Fibroblast of gingiva (primary cell): ENCODE measurements around the gene ABCC1.
"Not testable (repeated sequence)": the region's sequence is repeated elsewhere in the genome, so short reads cannot be mapped to it uniquely, and the experiment has no call there.

Source experiments
- DNase-seq: peaks from one replicate; pipeline ENCODE4 v3.0.0-alpha.2; 2011; ENCODE audit warnings: low read depth

ABCC1 gene

GRCh38 chr16:16141141-16141540 lies 191.7 kb downstream of the ABCC1 start:
- DNase-seq, result no peak

- DNase-seq, result no peak
These were observed 192.5 kb downstream of the ABCC1 start for GRCh38 chr16:16141784-16142396.

- no peak for DNase-seq
These were observed 193.8 kb downstream of the ABCC1 start for GRCh38 chr16:16143038-16143763.

GRCh38 chr16:16143931-16144330 lies 194.5 kb downstream of the ABCC1 start:
- no peak for DNase-seq

- DNase-seq, result no peak
These were observed 195.0 kb downstream of the ABCC1 start for GRCh38 chr16:16144416-16144815.

- DNase-seq, result no peak
These were observed 195.9 kb downstream of the ABCC1 start for GRCh38 chr16:16145286-16145685.

GRCh38 chr16:16146380-16147315 lies 197.2 kb downstream of the ABCC1 start:
- no peak for DNase-seq

GRCh38 chr16:16147316-16147999 lies 198.0 kb downstream of the ABCC1 start:
- no peak for DNase-seq

- DNase-seq, result not testable (repeated sequence)
These were observed 198.7 kb downstream of the ABCC1 start for GRCh38 chr16:16148000-16148599.

GRCh38 chr16:16148755-16149154 lies 199.3 kb downstream of the ABCC1 start:
- peak; percentile 20 for DNase-seq

GRCh38 chr16:16149710-16150116 lies 200.3 kb downstream of the ABCC1 start:
- no peak for DNase-seq

GRCh38 chr16:16150117-16150877 lies 200.9 kb downstream of the ABCC1 start:
- peak; percentile 78 for DNase-seq

GRCh38 chr16:16150878-16151152 lies 201.4 kb downstream of the ABCC1 start:
- DNase-seq, result no peak

- no peak for DNase-seq
These were observed 201.9 kb downstream of the ABCC1 start for GRCh38 chr16:16151315-16151714.

- DNase-seq, result not testable (repeated sequence)
These were observed 203.6 kb downstream of the ABCC1 start for GRCh38 chr16:16153000-16153399.

- DNase-seq, result no peak
These were observed 205.0 kb downstream of the ABCC1 start for GRCh38 chr16:16154281-16154951.

GRCh38 chr16:16155234-16155633 lies 205.8 kb downstream of the ABCC1 start:
- DNase-seq, result no peak

GRCh38 chr16:16157166-16157565 lies 207.8 kb downstream of the ABCC1 start:
- no peak for DNase-seq

GRCh38 chr16:16158082-16158658 lies 208.8 kb downstream of the ABCC1 start:
- DNase-seq, result no peak

GRCh38 chr16:16158741-16159374 lies 209.4 kb downstream of the ABCC1 start:
- DNase-seq, result peak; percentile 16
